HepG2 (cell line): ENCODE results near the gene SCIN.

Source experiments
- REST ChIP-seq, 2 experiments: IDR thresholded peaks; 2 replicates each; pipeline ENCODE4 v1.6.1; 2011 to 2012; ENCODE audit warnings: low read length in 2 of 2, borderline replicate concordance in 1 of 2, low read depth in 1 of 2, mild to moderate bottlenecking in 1 of 2, moderate library complexity in 1 of 2
- TIGD3 ChIP-seq: sonication (generic); formaldehyde crosslinking; IDR thresholded peaks from 2 replicates; pipeline ENCODE4 v1.5.1; 2020; ENCODE audit warnings: mild to moderate bottlenecking, missing genetic modification reagents, borderline replicate concordance

DNA sequence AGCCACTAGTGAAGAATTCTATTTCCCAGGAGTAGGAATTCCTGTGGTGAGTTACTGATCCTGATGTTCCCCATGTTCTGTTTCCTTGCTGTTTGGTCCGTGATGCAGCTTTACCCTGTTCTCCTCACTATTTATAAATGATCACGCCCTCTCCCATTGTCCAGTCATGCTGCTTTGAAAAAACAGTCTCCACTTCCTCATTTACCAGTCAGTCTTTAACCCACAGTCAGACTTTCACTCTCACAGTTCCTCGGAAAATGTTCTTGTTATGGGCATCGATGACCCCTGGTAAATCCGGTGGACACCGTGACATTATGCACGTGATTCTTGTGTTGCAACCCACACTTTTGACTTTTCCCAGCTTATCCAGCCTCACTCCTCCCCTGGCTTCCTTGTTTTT lies 14.4 kb downstream of the SCIN start:
- TF ChIP-seq REST (IDR thresholded peaks at IDR 0.05; ENCODE audit: borderline replicate concordance in 1 of 2, low read depth in 1 of 2, low read length in 2 of 2): no peak
- no peak for TF ChIP-seq TIGD3
